ENCODE results near the gene NANOS1. TPM values are rescaled to one million over a fixed set of nuclear protein-coding genes. Genes with fewer than 3 reads are reported as not detected.

NANOS1 gene, protein sequence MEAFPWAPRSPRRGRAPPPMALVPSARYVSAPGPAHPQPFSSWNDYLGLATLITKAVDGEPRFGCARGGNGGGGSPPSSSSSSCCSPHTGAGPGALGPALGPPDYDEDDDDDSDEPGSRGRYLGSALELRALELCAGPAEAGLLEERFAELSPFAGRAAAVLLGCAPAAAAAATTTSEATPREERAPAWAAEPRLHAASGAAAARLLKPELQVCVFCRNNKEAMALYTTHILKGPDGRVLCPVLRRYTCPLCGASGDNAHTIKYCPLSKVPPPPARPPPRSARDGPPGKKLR
- total RNA-seq = 10 to 100 TPM; 16.5 to 25.0 (median 20.4) TPM

DNA sequence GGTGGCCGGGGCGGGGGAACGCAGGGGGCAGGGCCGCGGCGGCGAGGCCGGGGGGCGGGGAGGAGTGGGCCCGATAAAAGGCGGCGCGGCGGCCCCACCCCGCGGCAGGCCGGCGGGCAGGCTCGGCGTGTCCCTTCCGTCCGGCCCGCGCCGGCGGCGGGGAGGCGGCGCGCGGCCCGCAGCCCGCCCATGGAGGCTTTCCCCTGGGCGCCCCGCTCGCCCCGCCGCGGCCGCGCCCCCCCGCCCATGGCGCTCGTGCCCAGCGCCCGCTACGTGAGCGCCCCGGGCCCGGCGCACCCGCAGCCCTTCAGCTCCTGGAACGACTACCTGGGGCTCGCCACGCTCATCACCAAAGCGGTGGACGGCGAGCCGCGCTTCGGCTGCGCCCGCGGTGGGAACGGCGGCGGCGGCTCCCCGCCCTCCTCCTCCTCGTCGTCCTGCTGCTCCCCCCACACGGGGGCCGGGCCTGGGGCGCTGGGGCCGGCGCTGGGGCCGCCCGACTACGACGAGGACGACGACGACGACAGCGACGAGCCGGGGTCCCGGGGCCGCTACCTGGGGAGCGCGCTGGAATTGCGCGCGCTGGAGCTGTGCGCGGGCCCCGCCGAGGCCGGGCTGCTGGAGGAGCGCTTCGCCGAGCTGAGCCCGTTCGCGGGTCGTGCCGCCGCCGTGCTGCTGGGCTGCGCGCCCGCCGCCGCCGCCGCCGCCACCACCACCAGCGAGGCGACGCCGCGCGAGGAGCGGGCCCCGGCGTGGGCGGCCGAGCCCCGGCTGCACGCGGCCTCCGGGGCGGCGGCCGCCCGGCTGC, at the start of gene NANOS1:
Gene NANOS1 (plus strand): TSS at position 102 of the 808 bp plus-strand sequence. CDS start 88 bp downstream, at position 190.
- DNase-seq = peak; percentile 42 to 52
- peak within 1 kb of the TSS; percentile 13 to 57 (median 48) for H3K4me3 ChIP-seq (replicated peaks in 1 of 3)
- no peaks in the 10 kb centered on the region for H3K9me3 ChIP-seq
- H3K27me3 ChIP-seq = no peaks in the 10 kb centered on the region
- intact Hi-C loops (cut with DNase I) = no loop called here
- H3K36me3 ChIP-seq = peaks cover 15 to 17% of the 10 kb centered on the region in 2 donors
- peak within 1 kb of the TSS; percentile 69 to 80 (median 77) for H3K27ac ChIP-seq
- 2% methylated on average over 10 of the region's 136 CpGs; no CpG with 5 or more reads in 1 of the 2 donors for WGBS, 2 donors
- TF ChIP-seq, protein P1, sequence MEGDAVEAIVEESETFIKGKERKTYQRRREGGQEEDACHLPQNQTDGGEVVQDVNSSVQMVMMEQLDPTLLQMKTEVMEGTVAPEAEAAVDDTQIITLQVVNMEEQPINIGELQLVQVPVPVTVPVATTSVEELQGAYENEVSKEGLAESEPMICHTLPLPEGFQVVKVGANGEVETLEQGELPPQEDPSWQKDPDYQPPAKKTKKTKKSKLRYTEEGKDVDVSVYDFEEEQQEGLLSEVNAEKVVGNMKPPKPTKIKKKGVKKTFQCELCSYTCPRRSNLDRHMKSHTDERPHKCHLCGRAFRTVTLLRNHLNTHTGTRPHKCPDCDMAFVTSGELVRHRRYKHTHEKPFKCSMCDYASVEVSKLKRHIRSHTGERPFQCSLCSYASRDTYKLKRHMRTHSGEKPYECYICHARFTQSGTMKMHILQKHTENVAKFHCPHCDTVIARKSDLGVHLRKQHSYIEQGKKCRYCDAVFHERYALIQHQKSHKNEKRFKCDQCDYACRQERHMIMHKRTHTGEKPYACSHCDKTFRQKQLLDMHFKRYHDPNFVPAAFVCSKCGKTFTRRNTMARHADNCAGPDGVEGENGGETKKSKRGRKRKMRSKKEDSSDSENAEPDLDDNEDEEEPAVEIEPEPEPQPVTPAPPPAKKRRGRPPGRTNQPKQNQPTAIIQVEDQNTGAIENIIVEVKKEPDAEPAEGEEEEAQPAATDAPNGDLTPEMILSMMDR (IDR thresholded peaks at IDR 0.05) = no peak
- TF ChIP-seq POLR2A (IDR thresholded peaks at IDR 0.05) = peak in 1 of 2 donors; percentile 81
- H3K4me1 ChIP-seq = peaks cover 27 to 34% of the 10 kb centered on the region in 2 donors

DNA sequence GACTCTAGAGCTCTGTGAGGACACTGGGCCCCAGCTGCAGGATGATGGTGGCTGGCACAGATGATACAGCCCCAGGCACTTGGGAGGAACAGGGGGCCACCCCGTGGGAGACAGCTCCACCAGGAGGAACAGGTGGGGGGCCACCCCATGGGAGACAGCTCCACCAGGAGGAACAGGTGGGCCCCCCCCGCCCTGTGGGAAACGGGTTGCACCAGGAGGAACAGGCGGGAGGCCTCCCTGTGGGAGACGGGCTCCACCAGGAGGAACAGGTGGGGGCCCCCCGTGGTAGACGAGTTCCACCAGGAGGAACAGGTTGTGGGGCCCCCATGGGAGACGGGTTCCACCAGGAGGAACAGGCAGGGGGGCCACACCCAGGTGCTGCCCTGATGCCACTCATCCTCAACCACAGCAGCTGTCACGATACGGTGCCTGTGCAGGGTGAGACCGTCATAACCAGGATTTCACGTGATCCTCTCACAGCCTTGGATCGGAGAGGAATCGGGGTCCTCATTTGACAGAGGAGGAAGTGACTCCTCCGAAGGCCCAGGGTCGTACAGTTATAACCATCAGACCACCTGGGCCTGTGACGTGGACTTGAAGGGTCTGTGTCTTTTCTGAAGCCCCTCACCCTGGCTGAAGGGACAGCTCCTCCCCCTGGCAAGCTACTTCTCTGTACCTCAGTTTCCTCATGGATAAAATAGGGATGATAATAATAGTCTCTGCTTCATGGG, 49.2 kb upstream of the NANOS1 start:
- intact Hi-C loops (cut with DNase I) = no loop called here
- H3K4me3 ChIP-seq (replicated peaks in 1 of 3) = no peak overlapping the region
- no peaks in the 10 kb centered on the region for H3K4me1 ChIP-seq
- TF ChIP-seq, protein P1 (IDR thresholded peaks at IDR 0.05) = no peak
- no peak for TF ChIP-seq POLR2A (IDR thresholded peaks at IDR 0.05)
- no peak overlapping the region for H3K27ac ChIP-seq
- H3K9me3 ChIP-seq = no peaks in the 10 kb centered on the region
- no peaks in the 10 kb centered on the region for H3K36me3 ChIP-seq
- DNase-seq = no peak
- H3K27me3 ChIP-seq = no peaks in the 10 kb centered on the region
- 84 to 100% methylated on average over 6 to 16 of the region's 17 CpGs for WGBS, 2 donors

DNA sequence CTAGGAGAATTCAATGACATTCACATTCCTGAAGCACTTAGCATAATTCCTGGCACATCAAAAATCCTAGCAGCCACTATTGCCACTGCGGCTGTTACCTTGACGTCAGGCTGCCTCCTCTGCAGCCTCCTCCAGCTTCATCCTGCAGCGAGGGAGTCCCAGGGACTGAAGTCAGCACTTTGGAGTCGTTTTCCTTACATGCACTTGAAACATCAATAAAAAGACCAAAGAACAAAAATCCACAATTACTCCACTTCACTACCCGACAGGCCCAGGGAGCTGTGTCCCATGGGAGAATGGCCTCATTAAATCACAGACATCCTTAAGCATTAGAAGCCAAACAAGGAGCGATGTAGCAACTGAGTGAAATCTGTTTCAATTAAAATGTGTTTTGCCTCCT, 48.6 kb upstream of the NANOS1 start:
- Histone ChIP-seq H3K27me3 (no peaks in the 10 kb centered on the region), H3K4me1 (no peaks in the 10 kb centered on the region), H3K27ac (no peak overlapping the region), H3K4me3 (replicated peaks in 1 of 3) (no peak overlapping the region), H3K36me3 (no peaks in the 10 kb centered on the region), H3K9me3 (no peaks in the 10 kb centered on the region)
- no peak for DNase-seq
- WGBS, 2 donors = 76 to 77% methylated on average over 6 of the region's 6 CpGs
- TF ChIP-seq, protein P1 (IDR thresholded peaks at IDR 0.05) = no peak
- TF ChIP-seq POLR2A (IDR thresholded peaks at IDR 0.05) = no peak
- intact Hi-C loops (cut with DNase I) = no loop called here

DNA sequence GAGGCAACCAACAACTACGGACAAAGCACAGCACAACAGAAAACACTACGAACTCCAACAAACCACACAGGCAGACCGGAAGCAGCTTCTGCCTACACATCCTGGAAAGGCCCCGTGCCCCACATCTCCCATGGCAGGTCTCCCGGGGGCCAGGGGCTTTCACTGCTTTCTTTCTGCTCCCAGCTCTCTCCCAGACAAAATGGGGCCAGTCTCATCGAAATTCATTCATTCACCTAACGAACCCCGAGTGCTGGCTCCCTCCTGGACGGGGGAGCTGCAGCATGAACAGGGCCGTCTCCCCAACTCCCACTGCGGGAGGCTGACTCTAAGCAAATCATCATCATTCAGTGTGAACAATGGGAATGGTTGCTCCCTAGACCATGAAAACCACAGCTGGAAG, 47.6 kb upstream of the NANOS1 start:
- no peaks in the 10 kb centered on the region for H3K4me1 ChIP-seq
- no peak overlapping the region for H3K4me3 ChIP-seq (replicated peaks in 1 of 3)
- no peaks in the 10 kb centered on the region for H3K9me3 ChIP-seq
- no peaks in the 10 kb centered on the region for H3K27me3 ChIP-seq
- intact Hi-C loops (cut with DNase I) = no loop called here
- no peak for DNase-seq
- whole genome bisulfite sequencing, 2 donors = 82 to 83% methylated on average over 10 to 11 of the region's 11 CpGs
- TF ChIP-seq POLR2A (IDR thresholded peaks at IDR 0.05) = no peak
- H3K36me3 ChIP-seq = no peaks in the 10 kb centered on the region
- H3K27ac ChIP-seq = no peak overlapping the region

DNA sequence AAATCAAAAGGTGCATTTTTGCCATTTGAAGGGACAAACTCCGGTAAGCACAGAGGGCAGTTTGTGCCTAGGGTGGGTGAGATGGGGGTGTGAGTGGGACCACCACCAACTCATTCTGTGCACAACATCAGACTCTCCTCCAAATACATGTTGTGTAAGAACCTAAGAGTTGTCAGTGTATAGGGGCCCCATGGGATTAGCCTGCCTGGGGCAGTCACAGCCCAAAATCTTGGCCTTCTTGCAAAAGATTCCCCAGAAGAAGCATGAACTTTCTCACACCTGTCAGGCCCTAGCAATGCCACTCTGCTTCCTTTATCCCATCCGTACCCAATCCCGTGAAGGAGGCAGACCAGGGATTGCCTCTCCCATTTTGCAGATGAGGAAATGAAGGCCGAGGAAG, 47.1 kb upstream of the NANOS1 start:
- no peaks in the 10 kb centered on the region for H3K36me3 ChIP-seq
- no peak overlapping the region for H3K27ac ChIP-seq
- intact Hi-C loops (cut with DNase I) = no loop called here

More for the DNA sequence above, 47.1 kb upstream of the NANOS1 start:
- Histone ChIP-seq H3K9me3 (no peaks in the 10 kb centered on the region), H3K27me3 (no peaks in the 10 kb centered on the region), H3K4me3 (replicated peaks in 1 of 3) (no peak overlapping the region), H3K4me1 (no peaks in the 10 kb centered on the region)
- TF ChIP-seq, protein P1 (IDR thresholded peaks at IDR 0.05) = no peak
- TF ChIP-seq POLR2A (IDR thresholded peaks at IDR 0.05) = no peak
- 70 to 89% methylated on average over 4 of the region's 4 CpGs for WGBS, 2 donors
- no peak for DNase-seq
